ENCODE measurements around the gene LMBR1. TPM values are rescaled to one million over a fixed set of nuclear protein-coding genes. Genes with fewer than 3 reads are reported as not detected.

LMBR1 gene
- total RNA-seq, 1 experiment from 2014 or later, result 91.1 TPM

GRCh38 chr7:156680281-156680680 lies 212.7 kb downstream of the LMBR1 start:
- Mint-ChIP-seq H3K36me3 (ENCODE audit: insufficient read depth, unreplicated experiment) (peaks cover 4% of the 10 kb centered on the region), H3K4me1 (ENCODE audit: low read depth, unreplicated experiment) (no peaks in the 10 kb centered on the region), H3K27me3 (ENCODE audit: unreplicated experiment) (no peaks in the 10 kb centered on the region), H3K4me3 (ENCODE audit: low read depth, unreplicated experiment) (no peak overlapping the region), H3K27ac (ENCODE audit: unreplicated experiment) (no peak overlapping the region), H3K9me3 (ENCODE audit: low read depth, unreplicated experiment) (no peaks in the 10 kb centered on the region)
- CTCF ChIA-PET, result no interaction called here
- no peak for DNase-seq
- intact Hi-C loops (cut with micrococcal nuclease; ENCODE audit: unreplicated experiment), result no loop called here
- no peak for TF ChIP-seq CTCF (IDR thresholded peaks at IDR 0.05; ENCODE audit: unreplicated experiment)
- no TSS peak for BruUV-seq (replicated peaks)

- intact Hi-C loops (cut with micrococcal nuclease; ENCODE audit: unreplicated experiment), result no loop called here
- BruUV-seq (replicated peaks), result no TSS peak
- Mint-ChIP-seq H3K27me3 (ENCODE audit: unreplicated experiment) (no peaks in the 10 kb centered on the region), H3K4me3 (ENCODE audit: low read depth, unreplicated experiment) (no peak overlapping the region), H3K9me3 (ENCODE audit: low read depth, unreplicated experiment) (no peaks in the 10 kb centered on the region), H3K36me3 (ENCODE audit: insufficient read depth, unreplicated experiment) (peaks cover 4% of the 10 kb centered on the region), H3K4me1 (ENCODE audit: low read depth, unreplicated experiment) (no peaks in the 10 kb centered on the region), H3K27ac (ENCODE audit: unreplicated experiment) (no peak overlapping the region)
- CTCF ChIA-PET, result no interaction called here
- no peak for DNase-seq
- TF ChIP-seq CTCF (IDR thresholded peaks at IDR 0.05; ENCODE audit: unreplicated experiment), result no peak
Measured at GRCh38 chr7:156677374-156678054, 215.5 kb downstream of the LMBR1 start.

GRCh38 chr7:156676263-156676662 lies 216.7 kb downstream of the LMBR1 start:
- no peak for TF ChIP-seq CTCF (IDR thresholded peaks at IDR 0.05; ENCODE audit: unreplicated experiment)
- intact Hi-C loops (cut with micrococcal nuclease; ENCODE audit: unreplicated experiment), result no loop called here
- no TSS peak for BruUV-seq (replicated peaks)
- no peaks in the 10 kb centered on the region for H3K36me3 Mint-ChIP-seq (ENCODE audit: insufficient read depth, unreplicated experiment)
- no peak for DNase-seq
- H3K9me3 Mint-ChIP-seq (ENCODE audit: low read depth, unreplicated experiment), result no peaks in the 10 kb centered on the region
- H3K27ac Mint-ChIP-seq (ENCODE audit: unreplicated experiment), result no peak overlapping the region
- no peak overlapping the region for H3K4me3 Mint-ChIP-seq (ENCODE audit: low read depth, unreplicated experiment)
- no peaks in the 10 kb centered on the region for H3K4me1 Mint-ChIP-seq (ENCODE audit: low read depth, unreplicated experiment)
- no peaks in the 10 kb centered on the region for H3K27me3 Mint-ChIP-seq (ENCODE audit: unreplicated experiment)
- CTCF ChIA-PET, result no interaction called here

GRCh38 chr7:156675721-156676120 lies 217.3 kb downstream of the LMBR1 start:
- H3K9me3 Mint-ChIP-seq (ENCODE audit: low read depth, unreplicated experiment), result no peaks in the 10 kb centered on the region
- no peak for TF ChIP-seq CTCF (IDR thresholded peaks at IDR 0.05; ENCODE audit: unreplicated experiment)
- intact Hi-C loops (cut with micrococcal nuclease; ENCODE audit: unreplicated experiment), result no loop called here
- no peak for DNase-seq
- H3K4me1 Mint-ChIP-seq (ENCODE audit: low read depth, unreplicated experiment), result no peaks in the 10 kb centered on the region
- no peaks in the 10 kb centered on the region for H3K27me3 Mint-ChIP-seq (ENCODE audit: unreplicated experiment)
- CTCF ChIA-PET, result no interaction called here
- H3K36me3 Mint-ChIP-seq (ENCODE audit: insufficient read depth, unreplicated experiment), result no peaks in the 10 kb centered on the region
- no peak overlapping the region for H3K4me3 Mint-ChIP-seq (ENCODE audit: low read depth, unreplicated experiment)
- BruUV-seq (replicated peaks), result no TSS peak
- no peak overlapping the region for H3K27ac Mint-ChIP-seq (ENCODE audit: unreplicated experiment)

Data from Calu3 (cell line).